Liver (tissue), 9 donors: ENCODE results near the gene MMEL1. TPM values are rescaled to one million over a fixed set of nuclear protein-coding genes. Genes with fewer than 3 reads are reported as not detected.

Experiments
- DNase-seq: peaks from one replicate; pipeline ENCODE4 v3.0.0-alpha.2; 2017; ENCODE audit warnings: low spot score
- H3K27ac ChIP-seq, 2 donors: one replicate each; pipeline ENCODE4 v1.7.0; 2013; ENCODE audit warnings: inconsistent platforms in 2 of 2, low read length in 2 of 2, control low read depth in 1 of 2, low read depth in 1 of 2, mild to moderate bottlenecking in 1 of 2
- H3K27me3 ChIP-seq, 4 donors: one replicate each; pipeline versions ENCODE4 v1.6.1 to v1.7.0; 2013; ENCODE audit warnings: low read length in 3 of 4, inconsistent platforms in 1 of 4, mild to moderate bottlenecking in 1 of 4, moderate library complexity in 1 of 4; ENCODE audit not compliant: control insufficient read depth in 4 of 4, insufficient read depth in 4 of 4
- H3K36me3 ChIP-seq, 4 donors: one replicate each; pipeline versions ENCODE4 v1.6.1 to v1.7.0; 2013; ENCODE audit warnings: low read length in 3 of 4, mild to moderate bottlenecking in 3 of 4, low read depth in 1 of 4, moderate library complexity in 1 of 4; ENCODE audit not compliant: control insufficient read depth in 4 of 4, insufficient read depth in 3 of 4
- H3K4me1 ChIP-seq, 4 donors: one replicate each; pipeline versions ENCODE4 v1.6.1 to v1.7.0; 2013; ENCODE audit warnings: low read length in 3 of 4, mild to moderate bottlenecking in 3 of 4, moderate library complexity in 1 of 4; ENCODE audit not compliant: control insufficient read depth in 4 of 4, insufficient read depth in 4 of 4
- H3K4me3 ChIP-seq, 3 donors: one replicate each; pipeline versions ENCODE4 v1.6.1 to v1.7.0; 2013; ENCODE audit warnings: low read length in 3 of 3, control low read depth in 1 of 3, low read depth in 1 of 3, mild to moderate bottlenecking in 1 of 3
- H3K9ac ChIP-seq, 2 donors: one replicate each; pipeline ENCODE4 v1.7.0; 2013; ENCODE audit warnings: low read length in 2 of 2, mild to moderate bottlenecking in 2 of 2, moderate library complexity in 2 of 2, control low read depth in 1 of 2, low read depth in 1 of 2
- H3K9me3 ChIP-seq, 4 donors: one replicate each; pipeline versions ENCODE4 v1.6.1 to v1.7.0; 2013; ENCODE audit warnings: low read length in 3 of 4; ENCODE audit not compliant: control insufficient read depth in 4 of 4
- CTCF ChIP-seq: fragments of 150-350 bp; IDR thresholded peaks from 2 replicates; pipeline ENCODE4 v1.5.1; 2017; ENCODE audit warnings: improper control_type of control experiment, low read depth, low read length; ENCODE audit not compliant: missing input control
- EGR1 ChIP-seq, 2 donors: IDR thresholded peaks; 2 replicates each; pipeline ENCODE4 v1.6.1; 2016 to 2018; ENCODE audit warnings: antibody characterized with exemption in 2 of 2, low read depth in 2 of 2
- GABPA ChIP-seq, 2 donors: IDR thresholded peaks in 1 of 2; conservative IDR thresholded peaks in 1 of 2; 2 replicates each; pipeline ENCODE4 v1.6.1; 2016; ENCODE audit warnings: antibody characterized with exemption in 2 of 2, mild to moderate bottlenecking in 1 of 2, moderate library complexity in 1 of 2
- HNF4G ChIP-seq: IDR thresholded peaks from 2 replicates; pipeline ENCODE4 v1.6.1; 2016; ENCODE audit warnings: antibody characterized with exemption
- JUND ChIP-seq, 2 donors: IDR thresholded peaks; 2 replicates each; pipeline ENCODE4 v1.6.1; 2016; ENCODE audit warnings: antibody characterized with exemption in 2 of 2
- MAX ChIP-seq: IDR thresholded peaks from 2 replicates; pipeline ENCODE4 v1.6.1; 2016; ENCODE audit warnings: antibody characterized with exemption
- NR2F2 ChIP-seq: IDR thresholded peaks from 2 replicates; pipeline ENCODE4 v1.6.1; 2016; ENCODE audit warnings: antibody characterized with exemption
- RAD21 ChIP-seq, 2 donors: IDR thresholded peaks; 2 replicates each; pipeline ENCODE4 v1.6.1; 2016; ENCODE audit warnings: antibody characterized with exemption in 2 of 2, mild to moderate bottlenecking in 2 of 2
- RXRA ChIP-seq, 2 donors: IDR thresholded peaks; 2 replicates each; pipeline ENCODE4 v1.6.1; 2017 to 2018; ENCODE audit warnings: antibody characterized with exemption in 2 of 2, mild to moderate bottlenecking in 1 of 2
- SP1 ChIP-seq: IDR thresholded peaks from 2 replicates; pipeline ENCODE4 v1.6.1; 2018; ENCODE audit warnings: antibody characterized with exemption, mild to moderate bottlenecking
- YY1 ChIP-seq: IDR thresholded peaks from 2 replicates; pipeline ENCODE4 v1.6.1; 2016; ENCODE audit warnings: antibody characterized with exemption, mild to moderate bottlenecking
- ZBTB33 ChIP-seq: IDR thresholded peaks from 2 replicates; pipeline ENCODE4 v1.6.1; 2016; ENCODE audit warnings: antibody characterized with exemption
- WGBS: extraction: QIAGEN DNeasy Blood & Tissue Kit; methylation state at CpG from one replicate; pipeline ENCODE4 v1.1.7; 2013; 5-methylcytosine and 5-hydroxymethylcytosine counted together
- polyA plus RNA-seq, 2 donors: library from polyadenylated mRNA; stranded (reverse) in 1 of 2; unstranded in 1 of 2; fragments of 200-250 nt in 1 of 2; fragments of >200 nt in 1 of 2; fragmentation: Nextera tagmentation in 1 of 2; extraction: Ambion mirVana in 1 of 2; gene quantifications; one replicate each; pipeline versions ENCODE4 v1.2.1 to v1.2.3, GENCODE V29; 2013 to 2015
- total RNA-seq, 2 donors: library from RNA; depleted of rRNA; stranded (reverse); fragments of >200 nt; gene quantifications; one replicate each; pipeline ENCODE4 v1.2.3, GENCODE V29; 2014
- donor health status: healthy.
- donor health status: healthy.
- donor health status: healthy.
- donor health status: healthy.
- donor health status: healthy.

Gene MMEL1
- total and polyA plus RNA-seq, 4 donors = under 0.01 to 0.42 TPM; not detected in 2

DNA sequence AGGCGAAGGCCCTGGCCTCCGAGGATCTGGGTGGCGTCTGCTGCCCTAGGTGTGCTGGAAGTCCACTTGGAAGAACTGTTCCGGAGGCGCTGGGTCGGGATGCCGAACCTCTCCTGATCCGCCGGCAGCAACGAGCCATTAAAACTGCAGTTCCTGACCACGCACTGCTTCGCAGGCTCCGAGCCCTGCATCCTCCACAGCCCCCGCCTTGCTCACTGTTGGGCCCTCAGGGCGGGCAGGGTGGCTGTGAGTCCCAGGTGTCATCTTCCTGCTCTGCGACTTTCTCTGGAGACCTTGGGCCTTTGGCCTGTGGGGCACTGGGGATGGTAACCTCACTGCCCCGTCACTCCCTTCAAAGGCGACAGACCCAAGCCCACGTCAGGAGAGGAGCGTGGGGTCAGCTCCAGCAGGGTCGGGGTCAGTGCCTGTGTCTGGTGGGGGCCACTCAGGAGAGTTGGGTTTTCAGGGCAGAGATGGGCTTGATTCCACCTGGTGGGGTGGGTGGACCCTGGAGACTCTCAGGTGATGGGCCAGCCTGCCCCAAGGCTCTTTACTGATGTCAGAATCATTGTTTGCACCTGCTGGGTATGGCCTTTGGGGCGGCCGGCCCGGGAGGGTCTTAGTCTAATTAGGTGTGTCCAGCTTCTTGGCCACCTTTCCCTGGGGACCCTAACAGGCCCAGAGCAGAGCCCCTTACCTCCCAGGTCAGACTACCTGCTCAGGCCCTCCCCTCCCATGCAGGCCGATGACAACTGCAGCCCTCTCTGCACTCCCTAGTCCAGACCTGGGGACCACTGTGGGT lies 43.2 kb downstream of the MMEL1 start:
- Histone ChIP-seq H3K4me3 (no peak overlapping the region), H3K9me3 (no peaks in the 10 kb centered on the region), H3K36me3 (peaks cover 0 to 2% (median 0%) of the 10 kb centered on the region in 4 donors), H3K4me1 (peaks cover 4 to 17% (median 7%) of the 10 kb centered on the region in 4 donors), H3K27ac (no peak overlapping the region), H3K9ac (no peak overlapping the region), H3K27me3 (no peaks in the 10 kb centered on the region)
- no peak for DNase-seq
- TF ChIP-seq MAX (no peak), RAD21 (IDR thresholded peaks at IDR 0.05) (no peak), CTCF (no peak), RXRA (IDR thresholded peaks at IDR 0.05) (no peak), EGR1 (IDR thresholded peaks at IDR 0.05; ENCODE audit: low read depth in 2 of 2) (no peak), NR2F2 (no peak), GABPA (IDR thresholded peaks at IDR 0.05 in 1 of 2, conservative IDR thresholded peaks at IDR 0.05 in 1 of 2) (no peak)
- 94% methylated on average over 25 of the region's 25 CpGs for WGBS

- H3K27ac ChIP-seq = no peak overlapping the region
- TF ChIP-seq CTCF = no peak
- TF ChIP-seq NR2F2 = no peak
- WGBS = 93% methylated on average over 23 of the region's 23 CpGs
- H3K4me1 ChIP-seq = peaks cover 8 to 19% (median 9%) of the 10 kb centered on the region in 4 donors
- DNase-seq = no peak
- peaks cover 0 to 2% (median 0%) of the 10 kb centered on the region in 4 donors for H3K36me3 ChIP-seq
- no peaks in the 10 kb centered on the region for H3K9me3 ChIP-seq
- H3K27me3 ChIP-seq = no peaks in the 10 kb centered on the region
- H3K9ac ChIP-seq = no peak overlapping the region
- H3K4me3 ChIP-seq = no peak overlapping the region
These were observed 44.0 kb downstream of the MMEL1 start for GRCh38 chr1:2588661-2589430.

- Histone ChIP-seq H3K27me3 (no peaks in the 10 kb centered on the region), H3K9ac (no peak overlapping the region), H3K4me3 (no peak overlapping the region), H3K4me1 (peaks cover 8 to 19% (median 10%) of the 10 kb centered on the region in 4 donors), H3K27ac (no peak overlapping the region), H3K36me3 (peaks cover 0 to 2% (median 0%) of the 10 kb centered on the region in 4 donors), H3K9me3 (no peaks in the 10 kb centered on the region)
- no peak for DNase-seq
- WGBS = 89% methylated on average over 19 of the region's 19 CpGs
- TF ChIP-seq JUND (IDR thresholded peaks at IDR 0.05) = no peak
- TF ChIP-seq MAX = no peak
- no peak for TF ChIP-seq GABPA (IDR thresholded peaks at IDR 0.05 in 1 of 2, conservative IDR thresholded peaks at IDR 0.05 in 1 of 2)
- no peak for TF ChIP-seq EGR1 (IDR thresholded peaks at IDR 0.05; ENCODE audit: low read depth in 2 of 2)
- TF ChIP-seq RXRA (IDR thresholded peaks at IDR 0.05) = no peak
- TF ChIP-seq YY1 = no peak
- no peak for TF ChIP-seq NR2F2
- no peak for TF ChIP-seq HNF4G
- TF ChIP-seq ZBTB33 = no peak
- no peak for TF ChIP-seq SP1
These were observed 44.8 kb downstream of the MMEL1 start for GRCh38 chr1:2587860-2588571.
